Measurements from ENCODE around the gene NUP98. TPM values are rescaled to one million over a fixed set of nuclear protein-coding genes. Genes with fewer than 3 reads are reported as not detected.
"Not testable (repeated sequence)": the region's sequence is repeated elsewhere in the genome, so short reads cannot be mapped to it uniquely, and the experiment has no call there.

Gene NUP98
- total RNA-seq, 2 donors from 2014 or later, result 135 to 216 TPM

DNA sequence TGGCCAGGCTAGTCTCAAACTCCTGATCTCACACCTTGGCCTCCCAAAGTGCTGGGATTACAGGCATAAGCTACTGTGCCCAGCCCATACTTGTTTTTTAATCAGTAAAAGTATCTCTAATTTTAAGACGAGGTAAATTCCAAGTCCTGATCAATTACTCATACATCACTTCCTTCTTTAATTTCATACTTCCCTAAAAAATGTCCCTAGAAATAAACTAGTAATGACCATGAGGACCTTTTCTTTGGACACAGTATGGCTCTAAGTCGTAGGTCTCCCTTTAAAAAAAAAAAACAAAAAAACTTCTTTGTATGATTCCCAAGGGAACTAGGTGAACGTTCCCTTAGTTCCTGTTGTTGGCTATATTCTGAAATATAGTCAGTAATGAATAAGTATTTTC, 29.8 kb downstream of the NUP98 start:
- H3K36me3 ChIP-seq, result peaks cover 84% of the 10 kb centered on the region
- TF ChIP-seq CTCF (IDR thresholded peaks at IDR 0.05), result no peak
- H3K27me3 ChIP-seq (replicated peaks; ENCODE audit: insufficient read depth), result no peaks in the 10 kb centered on the region
- H3K27ac ChIP-seq, result no peak overlapping the region
- no peak for DNase-seq (ENCODE audit: low spot score)
- H3K4me3 ChIP-seq, result no peak overlapping the region
- ATAC-seq (ENCODE audit: insufficient number of reproducible peaks, low FRiP score, low read depth), result no peak
- H3K4me1 ChIP-seq (ENCODE audit: control insufficient read depth in 1 of 2, low read depth in 2 of 2), result no peaks in the 10 kb centered on the region
- no peaks in the 10 kb centered on the region for H3K9me3 ChIP-seq

DNA sequence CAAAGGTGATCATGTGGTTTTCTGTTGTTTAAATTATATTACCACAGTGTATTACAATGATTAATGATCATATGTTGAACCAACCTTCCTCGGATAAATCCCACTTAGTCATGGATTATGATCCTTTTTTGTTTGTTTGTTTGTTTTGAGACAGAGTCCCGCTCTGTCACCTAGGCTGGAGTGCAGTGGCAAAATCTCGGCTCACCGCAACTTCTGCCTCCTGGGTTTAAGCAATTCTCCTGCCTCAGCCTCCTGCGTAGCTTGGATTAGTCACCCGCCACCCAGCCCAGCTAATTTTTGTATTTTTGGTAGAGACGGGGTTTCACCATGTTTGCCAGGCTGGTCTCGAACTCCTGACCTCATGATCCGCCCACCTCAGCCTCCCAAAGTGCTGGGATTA, 30.5 kb downstream of the NUP98 start:
- H3K27ac ChIP-seq; H3K4me3 ChIP-seq; H3K27me3 ChIP-seq (replicated peaks; ENCODE audit: insufficient read depth); ATAC-seq (ENCODE audit: insufficient number of reproducible peaks, low FRiP score, low read depth); DNase-seq (ENCODE audit: low spot score); H3K9me3 ChIP-seq; H3K4me1 ChIP-seq (ENCODE audit: control insufficient read depth in 1 of 2, low read depth in 2 of 2): not testable (repeated sequence)
- H3K36me3 ChIP-seq, result peaks cover 87% of the 10 kb centered on the region

GRCh38 chr11:3764266-3764665, 33.1 kb downstream of the NUP98 start:
- Histone ChIP-seq H3K27ac (no peak overlapping the region), H3K9me3 (no peaks in the 10 kb centered on the region), H3K36me3 (peaks cover 88% of the 10 kb centered on the region), H3K4me1 (ENCODE audit: control insufficient read depth in 1 of 2, low read depth in 2 of 2) (no peaks in the 10 kb centered on the region), H3K4me3 (no peak overlapping the region), H3K27me3 (replicated peaks; ENCODE audit: insufficient read depth) (no peaks in the 10 kb centered on the region)
- ATAC-seq (ENCODE audit: insufficient number of reproducible peaks, low FRiP score, low read depth), result no peak
- DNase-seq (ENCODE audit: low spot score), result no peak
- no peak for TF ChIP-seq CTCF (IDR thresholded peaks at IDR 0.05)

GRCh38 chr11:3755151-3755550, 42.2 kb downstream of the NUP98 start:
- no peak for ATAC-seq (ENCODE audit: insufficient number of reproducible peaks, low FRiP score, low read depth)
- Histone ChIP-seq H3K9me3 (no peaks in the 10 kb centered on the region), H3K4me3 (no peak overlapping the region), H3K36me3 (peaks cover 58% of the 10 kb centered on the region), H3K4me1 (ENCODE audit: control insufficient read depth in 1 of 2, low read depth in 2 of 2) (no peaks in the 10 kb centered on the region), H3K27ac (no peak overlapping the region), H3K27me3 (replicated peaks; ENCODE audit: insufficient read depth) (no peaks in the 10 kb centered on the region)
- no peak for TF ChIP-seq CTCF (IDR thresholded peaks at IDR 0.05)
- DNase-seq (ENCODE audit: low spot score), result no peak

DNA sequence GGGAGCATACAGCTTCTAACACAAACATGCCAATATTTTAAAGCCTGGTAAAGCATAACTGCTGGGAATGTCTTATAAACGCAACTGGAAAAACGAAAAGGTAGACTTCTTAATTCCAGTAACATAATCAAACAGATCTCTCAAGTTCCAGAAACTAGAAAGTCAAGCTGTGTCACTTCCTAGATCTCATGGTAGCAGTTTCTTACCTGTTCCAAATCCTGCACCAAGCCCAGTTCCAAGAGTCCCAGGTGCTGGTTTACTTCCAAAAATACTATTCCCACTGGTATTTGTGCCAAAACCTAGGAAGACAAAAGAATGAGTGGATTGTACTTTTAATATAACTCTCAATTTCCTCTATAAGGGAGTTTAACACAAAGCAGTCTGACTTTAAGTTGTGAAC, 44.2 kb downstream of the NUP98 start:
- DNase-seq (ENCODE audit: low spot score) (no peak), ATAC-seq (ENCODE audit: insufficient number of reproducible peaks, low FRiP score, low read depth) (no peak)
- no peaks in the 10 kb centered on the region for H3K27me3 ChIP-seq (replicated peaks; ENCODE audit: insufficient read depth)
- TF ChIP-seq CTCF (IDR thresholded peaks at IDR 0.05), result no peak
- peaks cover 55% of the 10 kb centered on the region for H3K36me3 ChIP-seq
- H3K9me3 ChIP-seq, result no peaks in the 10 kb centered on the region
- H3K4me3 ChIP-seq, result no peak overlapping the region
- H3K4me1 ChIP-seq (ENCODE audit: control insufficient read depth in 1 of 2, low read depth in 2 of 2), result no peaks in the 10 kb centered on the region
- H3K27ac ChIP-seq, result no peak overlapping the region

DNA sequence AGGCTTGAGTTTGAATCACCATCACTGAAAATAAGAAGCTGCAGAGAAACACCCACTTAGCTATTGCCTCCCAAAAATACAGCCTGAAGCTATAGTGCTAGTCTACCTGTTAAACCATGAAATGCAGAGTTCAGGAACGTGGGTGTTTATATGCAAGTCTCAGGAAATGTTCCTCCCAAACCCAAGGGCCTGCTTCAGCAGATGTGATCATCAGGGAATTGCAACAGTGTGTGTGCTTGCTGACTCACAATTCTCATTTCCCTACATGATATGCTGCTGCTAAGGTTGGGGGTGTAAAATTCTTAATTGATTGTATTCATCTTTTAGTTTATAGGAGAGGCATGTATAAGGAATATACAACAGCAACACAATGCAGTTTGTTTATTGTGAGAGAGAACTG, 49.6 kb downstream of the NUP98 start:
- TF ChIP-seq CTCF (IDR thresholded peaks at IDR 0.05), result no peak
- H3K27me3 ChIP-seq (replicated peaks; ENCODE audit: insufficient read depth), result no peaks in the 10 kb centered on the region
- peaks cover 48% of the 10 kb centered on the region for H3K36me3 ChIP-seq
- H3K4me3 ChIP-seq, result no peak overlapping the region
- no peaks in the 10 kb centered on the region for H3K4me1 ChIP-seq (ENCODE audit: control insufficient read depth in 1 of 2, low read depth in 2 of 2)
- ATAC-seq (ENCODE audit: insufficient number of reproducible peaks, low FRiP score, low read depth) (no peak), DNase-seq (ENCODE audit: low spot score) (no peak)
- no peaks in the 10 kb centered on the region for H3K9me3 ChIP-seq
- no peak overlapping the region for H3K27ac ChIP-seq
